Large intestine (tissue), 3 donors: ENCODE data around the gene TEKT4. TPM values are rescaled to one million over a fixed set of nuclear protein-coding genes. Genes with fewer than 3 reads are reported as not detected.

ENCODE experiments used
- DNase-seq, 2 donors: peaks; one replicate each; pipeline versions ENCODE4 v3.0.0 to v3.0.0-alpha.2; 2013
- H3K27ac ChIP-seq: one replicate; pipeline ENCODE4 v1.5.1; 2013; ENCODE audit warnings: low read length
- H3K27me3 ChIP-seq: 2 replicates; pipeline ENCODE4 v1.6.1; 2013; ENCODE audit warnings: low read length; ENCODE audit not compliant: control insufficient read depth, insufficient read depth
- H3K36me3 ChIP-seq: 2 replicates; pipeline ENCODE4 v1.6.1; 2013; ENCODE audit warnings: low read length; ENCODE audit not compliant: control insufficient read depth, insufficient read depth
- H3K4me1 ChIP-seq: one replicate; pipeline ENCODE4 v1.6.1; 2013; ENCODE audit warnings: low read length; ENCODE audit not compliant: control insufficient read depth, insufficient read depth
- H3K4me3 ChIP-seq: one replicate; pipeline ENCODE4 v1.5.1; 2013; ENCODE audit warnings: low read length
- H3K9me3 ChIP-seq: one replicate; pipeline ENCODE4 v1.6.1; 2013; ENCODE audit warnings: mild to moderate bottlenecking, low read depth, low read length, moderate library complexity; ENCODE audit not compliant: control insufficient read depth
- WGBS: methylation state at CpG from one replicate; pipeline ENCODE4 v1.1.5; 2013; ENCODE audit warnings: low lambda C conversion rate; ENCODE audit not compliant: insufficient coverage; 5-methylcytosine and 5-hydroxymethylcytosine counted together
- polyA plus RNA-seq: library from polyadenylated mRNA; unstranded; fragments of 120-200 nt; gene quantifications from one replicate; pipeline ENCODE4 v1.2.1, GENCODE V29; 2013

TEKT4 gene
- polyA plus RNA-seq, 1 donor, result not detected

GRCh38 chr2:94869552-94870439 is 1.4 kb upstream of the TEKT4 start:
- H3K4me1 ChIP-seq, result no peaks in the 10 kb centered on the region
- peaks cover 39% of the 10 kb centered on the region for H3K27me3 ChIP-seq
- no peak for DNase-seq
- H3K4me3 ChIP-seq, result no peak overlapping the region
- no peaks in the 10 kb centered on the region for H3K36me3 ChIP-seq
- no peak overlapping the region for H3K27ac ChIP-seq
- peaks cover 4% of the 10 kb centered on the region for H3K9me3 ChIP-seq
- WGBS, result no CpG with 5 or more reads among the region's 22 CpGs

- WGBS, result no CpG with 5 or more reads among the region's 25 CpGs
- Histone ChIP-seq H3K9me3 (peaks cover 4% of the 10 kb centered on the region), H3K27me3 (peaks cover 39% of the 10 kb centered on the region), H3K4me1 (no peaks in the 10 kb centered on the region), H3K4me3 (no peak overlapping the region), H3K36me3 (no peaks in the 10 kb centered on the region), H3K27ac (no peak overlapping the region)
- DNase-seq, result no peak
Observed at GRCh38 chr2:94870440-94871225, 597 bp upstream of the TEKT4 start.

DNA sequence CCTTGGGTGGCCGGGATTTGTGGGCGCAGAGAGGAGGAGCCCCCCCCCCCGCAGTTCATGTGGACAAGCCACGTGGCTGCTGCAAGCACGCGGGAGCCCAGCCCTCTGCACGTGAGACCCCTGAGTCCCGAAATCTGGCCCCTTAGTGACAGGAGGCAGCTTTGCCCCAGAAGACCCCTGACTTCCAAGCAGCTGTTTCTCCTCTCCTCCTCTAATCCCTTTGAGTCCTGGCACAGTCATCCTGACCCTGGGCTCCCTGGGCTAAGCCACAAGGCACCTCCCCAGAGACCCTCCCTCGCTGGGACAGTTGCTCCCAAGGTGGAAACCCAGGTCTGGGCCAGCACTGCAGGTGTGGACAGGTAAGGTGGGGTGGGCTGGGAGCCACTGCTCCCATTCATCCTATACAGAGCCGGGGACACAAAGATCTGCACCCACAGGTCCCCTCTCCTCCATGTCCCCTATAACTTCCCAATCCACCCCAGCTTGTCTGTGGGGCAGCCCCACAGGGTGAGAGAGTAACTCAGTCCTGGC is 923 bp downstream of the TEKT4 start:
- peaks cover 4% of the 10 kb centered on the region for H3K9me3 ChIP-seq
- no peak for DNase-seq
- no CpG with 5 or more reads among the region's 10 CpGs for WGBS
- H3K27me3 ChIP-seq, result peaks cover 39% of the 10 kb centered on the region
- H3K4me1 ChIP-seq, result no peaks in the 10 kb centered on the region
- no peak overlapping the region for H3K4me3 ChIP-seq
- H3K36me3 ChIP-seq, result no peaks in the 10 kb centered on the region
- no peak overlapping the region for H3K27ac ChIP-seq

GRCh38 chr2:94872676-94873361 is 1.6 kb downstream of the TEKT4 start:
- no peak for DNase-seq
- WGBS, result no CpG with 5 or more reads among the region's 12 CpGs
- Histone ChIP-seq H3K4me1 (no peaks in the 10 kb centered on the region), H3K4me3 (no peak overlapping the region), H3K27ac (no peak overlapping the region), H3K9me3 (peaks cover 4% of the 10 kb centered on the region), H3K27me3 (peaks cover 39% of the 10 kb centered on the region), H3K36me3 (no peaks in the 10 kb centered on the region)

GRCh38 chr2:94873362-94874276 is 2.4 kb downstream of the TEKT4 start:
- WGBS, result no CpG with 5 or more reads among the region's 28 CpGs
- Histone ChIP-seq H3K27ac (no peak overlapping the region), H3K9me3 (peaks cover 4% of the 10 kb centered on the region), H3K27me3 (peaks cover 39% of the 10 kb centered on the region), H3K4me1 (no peaks in the 10 kb centered on the region), H3K36me3 (no peaks in the 10 kb centered on the region), H3K4me3 (no peak overlapping the region)
- DNase-seq, result no peak

GRCh38 chr2:94874277-94874997 is 3.2 kb downstream of the TEKT4 start:
- Histone ChIP-seq H3K9me3 (peaks cover 4% of the 10 kb centered on the region), H3K4me1 (no peaks in the 10 kb centered on the region), H3K4me3 (no peak overlapping the region), H3K27ac (no peak overlapping the region), H3K27me3 (peaks cover 37% of the 10 kb centered on the region), H3K36me3 (no peaks in the 10 kb centered on the region)
- WGBS, result no CpG with 5 or more reads among the region's 53 CpGs
- peak in 1 of 2 donors; percentile 8 for DNase-seq

- Histone ChIP-seq H3K27me3 (peaks cover 33% of the 10 kb centered on the region), H3K27ac (no peak overlapping the region), H3K36me3 (no peaks in the 10 kb centered on the region), H3K4me3 (no peak overlapping the region), H3K9me3 (peaks cover 4% of the 10 kb centered on the region), H3K4me1 (no peaks in the 10 kb centered on the region)
- DNase-seq, result no peak
- no CpG with 5 or more reads among the region's 22 CpGs for WGBS
Observed at GRCh38 chr2:94875064-94875819, 4.0 kb downstream of the TEKT4 start.

DNA sequence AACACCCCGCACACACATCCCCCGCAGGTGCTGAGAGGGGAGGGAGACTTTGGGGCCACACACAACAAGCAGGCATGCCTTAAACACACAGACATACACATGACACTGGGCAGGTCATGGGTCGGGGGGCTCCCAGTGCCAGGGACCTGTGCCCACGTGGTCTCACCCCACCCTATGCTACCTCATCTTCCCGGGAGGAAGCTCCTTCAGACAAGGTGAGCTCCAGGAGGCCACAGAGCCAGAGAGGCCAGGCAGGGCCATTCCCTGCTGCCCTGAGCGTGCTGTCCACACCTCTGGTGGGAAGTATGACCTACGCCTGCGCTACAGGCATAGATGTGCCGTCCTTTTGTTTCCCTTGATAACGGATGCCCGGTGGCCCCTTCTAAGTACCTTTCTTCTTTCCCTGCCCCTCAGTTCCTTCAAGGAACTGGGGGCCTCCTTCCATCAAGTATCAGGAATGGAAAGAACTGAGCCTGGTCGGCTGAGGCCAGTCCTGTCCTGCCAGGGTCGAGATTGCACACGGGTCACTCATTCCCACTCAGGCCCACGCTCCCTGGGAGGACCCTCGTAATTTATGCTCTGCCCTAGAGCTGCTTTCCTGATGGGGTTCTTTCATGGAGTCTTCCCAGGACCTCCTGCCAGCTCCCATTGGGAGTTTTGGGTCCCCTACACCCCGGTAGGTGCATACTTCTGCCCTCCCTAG is 4.7 kb downstream of the TEKT4 start:
- peaks cover 4% of the 10 kb centered on the region for H3K9me3 ChIP-seq
- DNase-seq, result no peak
- no CpG with 5 or more reads among the region's 17 CpGs for WGBS
- H3K27ac ChIP-seq, result no peak overlapping the region
- H3K4me3 ChIP-seq, result no peak overlapping the region
- no peaks in the 10 kb centered on the region for H3K36me3 ChIP-seq
- H3K27me3 ChIP-seq, result peaks cover 26% of the 10 kb centered on the region
- no peaks in the 10 kb centered on the region for H3K4me1 ChIP-seq
